WTC11 (cell line): Measurements from ENCODE around the gene TNRC6C. TPM values are rescaled to one million over a fixed set of nuclear protein-coding genes. Genes with fewer than 3 reads are reported as not detected.

Experiments
- ATAC-seq: fragments of 200-7000 bp; cut with Tn5 transposase; 2 replicates; pipeline ENCODE4 v1.10.0; 2021; ENCODE audit warnings: mild to moderate bottlenecking, moderate library complexity
- CTCF ChIA-PET: fragments of 300-600 bp; sonication (Branson Sonifier 250); formaldehyde crosslinking; loops from one replicate; lab custom pipeline; 2021; ENCODE audit warnings: antibody characterized with exemption; lab: Charles Lee
- POLR2A ChIA-PET: fragments of 350-600 bp; sonication (Branson Sonifier 250); formaldehyde crosslinking; loops from one replicate; lab custom pipeline; 2021; ENCODE audit warnings: antibody characterized with exemption; lab: Charles Lee
- DNase-seq: peaks from one replicate; pipeline ENCODE4 v3.0.0; 2021; ENCODE audit warnings: low spot score
- H3K27ac Mint-ChIP-seq: 2 replicates; pipeline ENCODE4 v1.8.0; 2021; ENCODE audit warnings: mixed read lengths
- H3K27me3 Mint-ChIP-seq: 2 replicates; pipeline ENCODE4 v1.8.0; 2021; ENCODE audit warnings: low read depth, mild to moderate bottlenecking, moderate library complexity, mixed read lengths
- H3K36me3 Mint-ChIP-seq: 2 replicates; pipeline ENCODE4 v1.8.0; 2021; ENCODE audit warnings: mixed read lengths
- H3K4me1 Mint-ChIP-seq: 2 replicates; pipeline ENCODE4 v1.8.0; 2022; ENCODE audit warnings: mixed read lengths
- H3K4me3 Mint-ChIP-seq: 2 replicates; pipeline ENCODE4 v1.8.0; 2021; ENCODE audit warnings: mild to moderate bottlenecking, moderate library complexity, mixed read lengths
- H3K9me3 Mint-ChIP-seq: 2 replicates; pipeline ENCODE4 v1.8.0; 2021; ENCODE audit warnings: mixed read lengths
- MLX ChIP-seq: sonication (generic); formaldehyde crosslinking; IDR thresholded peaks from 2 replicates; pipeline ENCODE4 v1.8.1; 2023; ENCODE audit warnings: mild to moderate bottlenecking, missing genetic modification reagents, moderate library complexity
- MXD4 ChIP-seq: fragments of 250-450 bp; sonication (Bioruptor Pico); IDR thresholded peaks from 2 replicates; pipeline ENCODE4 v1.8.0; 2021; ENCODE audit warnings: mild to moderate bottlenecking, moderate library complexity, borderline replicate concordance
- RORB ChIP-seq: fragments of 250-450 bp; sonication (Bioruptor Pico); IDR thresholded peaks from 2 replicates; pipeline ENCODE4 v1.9.0; 2021; ENCODE audit warnings: mild to moderate bottlenecking
- TEAD1 ChIP-seq: sonication (generic); formaldehyde crosslinking; IDR thresholded peaks from 2 replicates; pipeline ENCODE4 v1.8.0; 2022; ENCODE audit warnings: mild to moderate bottlenecking, missing genetic modification reagents
- USF2 ChIP-seq: sonication (generic); formaldehyde crosslinking; IDR thresholded peaks from 2 replicates; pipeline ENCODE4 v1.8.1; 2023; ENCODE audit warnings: mild to moderate bottlenecking, missing genetic modification reagents, moderate library complexity
- ZBTB21 ChIP-seq: sonication (generic); formaldehyde crosslinking; IDR thresholded peaks from 2 replicates; pipeline ENCODE4 v1.8.1; 2023; ENCODE audit warnings: mild to moderate bottlenecking, missing genetic modification reagents, borderline replicate concordance
- ZNF263 ChIP-seq: sonication (generic); formaldehyde crosslinking; IDR thresholded peaks from 2 replicates; pipeline ENCODE4 v1.8.1; 2022; ENCODE audit warnings: low read depth, mild to moderate bottlenecking, moderate library complexity, missing genetic modification reagents
- ZNF317 ChIP-seq: sonication (generic); formaldehyde crosslinking; IDR thresholded peaks from 2 replicates; pipeline ENCODE4 v1.8.1; 2023; ENCODE audit warnings: low read depth, mild to moderate bottlenecking, moderate library complexity, missing genetic modification reagents, borderline replicate concordance
- ZNF532 ChIP-seq: fragments of 250-450 bp; sonication (Bioruptor Pico); IDR thresholded peaks from 2 replicates; pipeline ENCODE4 v1.9.0; 2021; ENCODE audit warnings: mild to moderate bottlenecking, borderline replicate concordance
- total RNA-seq: library from RNA; stranded (reverse); gene quantifications from 3 replicates; pipeline ENCODE4 v1.2.3, GENCODE V29; 2021
- TF ChIP-seq, protein P1 (sequence below): sonication (generic); formaldehyde crosslinking; IDR thresholded peaks from 2 replicates; pipeline ENCODE4 v1.8.0; 2022; ENCODE audit warnings: mild to moderate bottlenecking, missing genetic modification reagents
- TF ChIP-seq, protein P2 (sequence below): sonication (generic); formaldehyde crosslinking; IDR thresholded peaks from 2 replicates; pipeline ENCODE4 v1.8.1; 2023; ENCODE audit warnings: mild to moderate bottlenecking, missing genetic modification reagents
- TF ChIP-seq, protein P3 (sequence below): sonication (generic); formaldehyde crosslinking; IDR thresholded peaks from 2 replicates; pipeline ENCODE4 v1.8.0; 2022; ENCODE audit warnings: mild to moderate bottlenecking, missing genetic modification reagents
- TF ChIP-seq, protein P4 (sequence below): fragments of 250-450 bp; sonication (Bioruptor Pico); conservative IDR thresholded peaks from 2 replicates; pipeline ENCODE4 v1.9.0; 2021; ENCODE audit warnings: mild to moderate bottlenecking
- TF ChIP-seq, protein P5 (sequence below): sonication (generic); formaldehyde crosslinking; IDR thresholded peaks from 2 replicates; pipeline ENCODE4 v1.8.1; 2023; ENCODE audit warnings: mild to moderate bottlenecking, missing genetic modification reagents

The TNRC6C gene
- total RNA-seq, 1 experiment from 2014 or later: 52.3 TPM

DNA sequence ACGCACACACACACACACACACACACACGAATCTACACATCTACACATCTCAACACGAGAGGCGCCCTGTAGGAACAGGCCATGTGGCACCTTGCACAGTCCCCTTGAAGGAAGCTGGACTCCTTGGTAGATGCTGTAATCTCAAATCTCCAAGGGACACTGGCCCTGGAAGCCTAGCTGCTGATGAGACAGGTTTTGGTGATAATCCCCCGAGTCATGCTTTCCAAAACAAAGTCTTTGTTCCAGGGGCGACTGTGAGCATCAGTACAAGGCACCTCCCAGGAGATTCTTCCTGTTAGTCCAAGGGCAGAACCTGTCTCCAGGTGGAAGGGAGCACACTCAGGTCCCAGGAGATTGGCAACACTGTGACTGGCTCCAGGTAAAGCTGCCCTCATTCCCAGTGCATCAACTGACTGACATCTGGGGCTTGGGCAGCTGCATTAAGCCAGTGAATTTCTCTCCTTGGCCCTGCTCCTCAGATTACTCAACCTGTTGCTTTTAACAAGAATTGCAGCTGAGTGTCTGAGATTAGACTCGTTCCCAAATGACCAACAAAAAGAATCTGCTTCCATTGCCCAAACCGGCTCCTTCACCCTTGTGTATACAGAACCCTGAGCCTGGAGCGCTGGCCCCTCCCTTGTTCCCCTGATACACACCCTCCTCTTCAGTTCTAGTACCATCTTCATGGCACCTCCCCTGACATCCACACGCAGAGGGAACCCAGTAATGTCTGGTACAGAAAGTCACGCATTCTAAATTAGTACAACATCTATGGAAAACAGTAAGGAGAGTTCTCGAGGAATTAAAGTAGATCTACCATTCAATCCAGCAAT, 13.9 kb upstream of the TNRC6C start:
- Mint-ChIP-seq H3K4me1 (peaks cover 14% of the 10 kb centered on the region), H3K4me3 (no peak overlapping the region), H3K9me3 (peaks cover 7% of the 10 kb centered on the region), H3K36me3 (no peaks in the 10 kb centered on the region; the same call in 1 of the 2 replicates), H3K27me3 (no peaks in the 10 kb centered on the region), H3K27ac (0 out of 2 replicates have a peak overlapping the region, but pooled peaks have one; percentile 26)
- DNase-seq (no peak), ATAC-seq (no peak)
- no peak for TF ChIP-seq ZNF532 (CRISPR knock-in tag)
- ChIA-PET CTCF (interaction anchor here (0.7 kb wide), 1 partner anchor 52 kb away, joined by 3 read pairs; no protein-coding TSS in a partner anchor), POLR2A (interaction anchor here (0.9 kb wide), 1 partner anchor 14 kb away, joined by 5 read pairs; the partner anchor contains the start of gene TNRC6C)

DNA sequence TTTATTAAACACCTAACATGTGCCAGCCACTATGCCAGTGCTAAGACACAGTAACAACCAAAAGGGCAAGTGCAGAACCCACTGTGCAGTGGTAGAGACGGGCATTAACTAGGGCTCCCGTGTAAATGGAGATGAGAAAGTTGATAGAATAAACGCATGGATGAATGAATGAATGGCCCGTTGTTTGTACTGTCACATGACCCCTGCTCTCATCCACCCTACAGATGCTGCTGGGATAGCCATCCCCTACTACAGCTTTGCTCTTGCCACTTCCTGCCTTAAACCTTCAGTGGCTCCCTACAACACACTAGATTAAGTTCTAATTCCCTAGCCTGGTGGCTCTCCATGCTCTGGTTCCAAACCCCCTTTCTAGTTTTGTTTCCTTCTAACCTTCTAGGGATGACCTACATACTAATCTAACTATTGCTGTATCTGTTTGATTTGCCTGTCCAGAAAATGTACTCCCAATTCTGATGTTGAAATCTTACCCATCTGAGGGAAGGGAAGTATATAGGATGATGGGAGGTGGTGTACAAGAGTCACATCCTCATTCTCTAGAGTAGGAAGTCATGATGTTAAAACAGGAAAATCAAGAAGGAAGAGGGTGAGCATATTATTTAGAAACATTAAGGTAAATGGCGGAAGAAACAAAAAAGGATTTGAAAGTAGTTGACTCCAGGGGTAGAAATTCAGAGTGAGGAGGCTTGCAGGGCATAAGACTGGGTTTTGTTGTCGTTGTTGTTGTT, 11.4 kb upstream of the TNRC6C start:
- H3K36me3 Mint-ChIP-seq: no peaks in the 10 kb centered on the region; the same call in 1 of the 2 replicates
- DNase-seq (no peak), ATAC-seq (no peak)
- H3K9me3 Mint-ChIP-seq: peaks cover 7% of the 10 kb centered on the region
- CTCF ChIA-PET: no interaction called here
- 0 out of 2 replicates have a peak, but pooled peaks cover 2% of the 10 kb centered on the region for H3K27me3 Mint-ChIP-seq
- H3K27ac Mint-ChIP-seq: peak overlapping the region; percentile 7; the same call in 1 of the 2 replicates
- POLR2A ChIA-PET: no interaction called here
- TF ChIP-seq, protein P1, sequence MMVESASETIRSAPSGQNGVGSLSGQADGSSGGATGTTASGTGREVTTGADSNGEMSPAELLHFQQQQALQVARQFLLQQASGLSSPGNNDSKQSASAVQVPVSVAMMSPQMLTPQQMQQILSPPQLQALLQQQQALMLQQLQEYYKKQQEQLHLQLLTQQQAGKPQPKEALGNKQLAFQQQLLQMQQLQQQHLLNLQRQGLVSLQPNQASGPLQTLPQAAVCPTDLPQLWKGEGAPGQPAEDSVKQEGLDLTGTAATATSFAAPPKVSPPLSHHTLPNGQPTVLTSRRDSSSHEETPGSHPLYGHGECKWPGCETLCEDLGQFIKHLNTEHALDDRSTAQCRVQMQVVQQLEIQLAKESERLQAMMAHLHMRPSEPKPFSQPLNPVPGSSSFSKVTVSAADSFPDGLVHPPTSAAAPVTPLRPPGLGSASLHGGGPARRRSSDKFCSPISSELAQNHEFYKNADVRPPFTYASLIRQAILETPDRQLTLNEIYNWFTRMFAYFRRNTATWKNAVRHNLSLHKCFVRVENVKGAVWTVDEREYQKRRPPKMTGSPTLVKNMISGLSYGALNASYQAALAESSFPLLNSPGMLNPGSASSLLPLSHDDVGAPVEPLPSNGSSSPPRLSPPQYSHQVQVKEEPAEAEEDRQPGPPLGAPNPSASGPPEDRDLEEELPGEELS: no peak
- TF ChIP-seq MXD4 (CRISPR knock-in tag): no peak
- no peak for TF ChIP-seq ZNF317 (CRISPR knock-in tag)
- no peak for TF ChIP-seq MLX
- TF ChIP-seq, protein P2, sequence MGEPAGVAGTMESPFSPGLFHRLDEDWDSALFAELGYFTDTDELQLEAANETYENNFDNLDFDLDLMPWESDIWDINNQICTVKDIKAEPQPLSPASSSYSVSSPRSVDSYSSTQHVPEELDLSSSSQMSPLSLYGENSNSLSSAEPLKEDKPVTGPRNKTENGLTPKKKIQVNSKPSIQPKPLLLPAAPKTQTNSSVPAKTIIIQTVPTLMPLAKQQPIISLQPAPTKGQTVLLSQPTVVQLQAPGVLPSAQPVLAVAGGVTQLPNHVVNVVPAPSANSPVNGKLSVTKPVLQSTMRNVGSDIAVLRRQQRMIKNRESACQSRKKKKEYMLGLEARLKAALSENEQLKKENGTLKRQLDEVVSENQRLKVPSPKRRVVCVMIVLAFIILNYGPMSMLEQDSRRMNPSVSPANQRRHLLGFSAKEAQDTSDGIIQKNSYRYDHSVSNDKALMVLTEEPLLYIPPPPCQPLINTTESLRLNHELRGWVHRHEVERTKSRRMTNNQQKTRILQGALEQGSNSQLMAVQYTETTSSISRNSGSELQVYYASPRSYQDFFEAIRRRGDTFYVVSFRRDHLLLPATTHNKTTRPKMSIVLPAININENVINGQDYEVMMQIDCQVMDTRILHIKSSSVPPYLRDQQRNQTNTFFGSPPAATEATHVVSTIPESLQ (CRISPR knock-in tag): no peak
- TF ChIP-seq USF2 (CRISPR knock-in tag): no peak
- TF ChIP-seq, protein P3, sequence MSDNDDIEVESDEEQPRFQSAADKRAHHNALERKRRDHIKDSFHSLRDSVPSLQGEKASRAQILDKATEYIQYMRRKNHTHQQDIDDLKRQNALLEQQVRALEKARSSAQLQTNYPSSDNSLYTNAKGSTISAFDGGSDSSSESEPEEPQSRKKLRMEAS (CRISPR knock-in tag): no peak
- TF ChIP-seq RORB (CRISPR knock-in tag): no peak
- TF ChIP-seq ZBTB21 (CRISPR knock-in tag): no peak
- TF ChIP-seq, protein P4, sequence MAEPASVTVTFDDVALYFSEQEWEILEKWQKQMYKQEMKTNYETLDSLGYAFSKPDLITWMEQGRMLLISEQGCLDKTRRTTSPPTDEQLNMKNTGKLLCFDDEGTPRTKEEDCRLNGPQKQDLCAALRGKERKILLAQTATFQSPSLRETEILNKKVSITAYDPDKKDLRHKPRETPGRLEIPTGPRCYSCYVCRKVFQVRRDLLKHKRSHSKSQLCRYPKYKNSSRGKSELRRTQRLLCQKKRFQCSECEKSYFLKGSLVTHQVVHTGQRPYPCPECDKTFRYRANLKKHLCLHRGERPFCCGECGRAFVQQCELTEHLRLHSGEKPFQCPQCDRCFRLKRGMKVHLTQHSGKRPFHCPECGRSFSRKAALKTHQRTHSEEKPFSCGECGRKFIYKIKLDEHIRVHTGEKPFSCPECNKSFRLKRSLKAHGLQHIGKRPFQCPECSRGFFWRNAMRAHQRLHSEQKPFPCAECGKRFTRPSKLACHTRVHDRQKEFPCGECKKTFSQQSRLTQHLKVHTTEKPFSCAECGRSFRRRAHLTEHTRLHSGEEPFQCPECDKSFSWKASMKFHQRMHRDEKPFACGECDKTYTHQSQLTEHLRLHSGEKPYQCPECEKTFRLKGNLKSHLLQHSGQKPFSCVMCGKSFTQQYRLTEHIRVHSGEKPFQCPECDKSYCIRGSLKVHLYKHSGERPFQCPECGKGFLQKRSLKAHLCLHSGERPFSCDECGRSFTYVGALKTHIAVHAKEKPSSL: no peak
- TF ChIP-seq, protein P5, sequence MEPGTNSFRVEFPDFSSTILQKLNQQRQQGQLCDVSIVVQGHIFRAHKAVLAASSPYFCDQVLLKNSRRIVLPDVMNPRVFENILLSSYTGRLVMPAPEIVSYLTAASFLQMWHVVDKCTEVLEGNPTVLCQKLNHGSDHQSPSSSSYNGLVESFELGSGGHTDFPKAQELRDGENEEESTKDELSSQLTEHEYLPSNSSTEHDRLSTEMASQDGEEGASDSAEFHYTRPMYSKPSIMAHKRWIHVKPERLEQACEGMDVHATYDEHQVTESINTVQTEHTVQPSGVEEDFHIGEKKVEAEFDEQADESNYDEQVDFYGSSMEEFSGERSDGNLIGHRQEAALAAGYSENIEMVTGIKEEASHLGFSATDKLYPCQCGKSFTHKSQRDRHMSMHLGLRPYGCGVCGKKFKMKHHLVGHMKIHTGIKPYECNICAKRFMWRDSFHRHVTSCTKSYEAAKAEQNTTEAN (CRISPR knock-in tag): no peak
- no peak for TF ChIP-seq ZNF263 (CRISPR knock-in tag)
- TF ChIP-seq TEAD1 (CRISPR knock-in tag): no peak
- H3K4me3 Mint-ChIP-seq: no peak overlapping the region
- H3K4me1 Mint-ChIP-seq: peaks cover 21% of the 10 kb centered on the region
